ENCODE measurements around the gene HMCN1. TPM values are rescaled to one million over a fixed set of nuclear protein-coding genes. Genes with fewer than 3 reads are reported as not detected.

HMCN1 gene
- polyA plus RNA-seq, 1 donor from 2014 or later = not detected

- Mint-ChIP-seq H3K9me3 (no peaks in the 10 kb centered on the region), H3K4me3 (no peak overlapping the region), H3K27ac (no peak overlapping the region), H3K4me1 (peaks cover 0 to 3% (median 3%) of the 10 kb centered on the region in 3 donors), H3K36me3 (no peaks in the 10 kb centered on the region), H3K27me3 (peaks cover 3% of the 10 kb centered on the region)
Observed at GRCh38 chr1:185807275-185807674, 73.1 kb downstream of the HMCN1 start.

DNA sequence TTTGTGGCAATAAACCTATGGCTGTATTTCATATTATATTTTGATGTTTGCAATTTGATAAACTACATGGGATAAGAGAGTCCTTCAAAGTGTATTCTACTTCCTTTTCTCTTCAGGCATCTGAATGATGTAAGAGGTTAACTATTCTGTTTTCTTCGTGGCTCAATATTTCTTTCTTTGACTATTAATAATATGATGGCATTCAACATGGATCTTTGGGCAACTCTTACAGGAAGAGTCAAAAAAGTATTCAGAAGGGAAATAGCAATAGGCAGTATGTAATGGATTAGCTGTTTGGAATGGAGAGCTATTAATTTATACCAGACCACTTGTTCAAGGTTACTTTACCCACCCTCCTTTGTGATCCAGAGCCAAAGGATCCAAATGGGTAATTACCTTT is 74.4 kb downstream of the HMCN1 start:
- Mint-ChIP-seq H3K4me1 (no peaks in the 10 kb centered on the region), H3K4me3 (no peak overlapping the region), H3K27ac (no peak overlapping the region), H3K9me3 (no peaks in the 10 kb centered on the region), H3K27me3 (peaks cover 3% of the 10 kb centered on the region), H3K36me3 (no peaks in the 10 kb centered on the region)

DNA sequence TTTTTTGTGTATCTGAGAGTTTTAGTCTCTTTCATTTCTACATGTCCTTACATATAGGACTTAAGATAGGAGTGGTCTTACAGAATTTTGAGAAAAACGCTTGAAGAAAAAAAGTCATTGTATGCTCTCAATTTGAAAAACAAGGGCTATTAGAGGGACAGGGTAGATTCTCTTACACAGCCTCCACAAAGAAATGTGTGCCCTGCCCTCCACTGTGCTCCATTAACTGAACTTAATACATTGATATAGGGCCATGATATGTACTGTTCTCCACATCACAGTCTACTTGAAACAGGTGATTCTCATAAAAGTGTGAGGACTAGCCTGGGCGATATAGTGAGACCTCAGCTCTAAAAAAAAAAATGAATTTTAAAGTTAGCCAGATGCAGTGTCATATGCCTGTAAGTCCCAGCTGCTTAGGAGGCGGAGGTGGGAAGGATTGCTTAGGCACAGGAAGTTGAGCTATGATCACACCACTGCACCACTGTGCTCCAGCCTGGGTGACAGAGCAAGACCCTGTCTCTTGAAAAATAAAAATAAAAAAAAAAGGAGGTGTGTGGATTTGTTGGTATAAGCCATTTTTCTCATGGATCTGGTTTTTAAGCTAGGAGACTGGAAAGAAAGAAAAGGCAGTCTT is 77.0 kb downstream of the HMCN1 start:
- H3K4me1 Mint-ChIP-seq = no peaks in the 10 kb centered on the region
- no peak overlapping the region for H3K27ac Mint-ChIP-seq
- H3K4me3 Mint-ChIP-seq = no peak overlapping the region
- no peaks in the 10 kb centered on the region for H3K36me3 Mint-ChIP-seq
- H3K27me3 Mint-ChIP-seq = no peaks in the 10 kb centered on the region
- H3K9me3 Mint-ChIP-seq = no peaks in the 10 kb centered on the region

- H3K36me3 Mint-ChIP-seq = no peaks in the 10 kb centered on the region
- no peak overlapping the region for H3K27ac Mint-ChIP-seq
- H3K4me1 Mint-ChIP-seq = no peaks in the 10 kb centered on the region
- H3K27me3 Mint-ChIP-seq = no peaks in the 10 kb centered on the region
- H3K4me3 Mint-ChIP-seq = no peak overlapping the region
- H3K9me3 Mint-ChIP-seq = no peaks in the 10 kb centered on the region
Observed at GRCh38 chr1:185812934-185813333, 78.7 kb downstream of the HMCN1 start.

GRCh38 chr1:185813401-185813979 is 79.3 kb downstream of the HMCN1 start:
- H3K4me1 Mint-ChIP-seq = no peaks in the 10 kb centered on the region
- H3K27me3 Mint-ChIP-seq = no peaks in the 10 kb centered on the region
- H3K4me3 Mint-ChIP-seq = no peak overlapping the region
- no peaks in the 10 kb centered on the region for H3K36me3 Mint-ChIP-seq
- no peak overlapping the region for H3K27ac Mint-ChIP-seq
- no peaks in the 10 kb centered on the region for H3K9me3 Mint-ChIP-seq

GRCh38 chr1:185816460-185816859 is 82.3 kb downstream of the HMCN1 start:
- Mint-ChIP-seq H3K36me3 (no peaks in the 10 kb centered on the region), H3K9me3 (no peaks in the 10 kb centered on the region), H3K27me3 (no peaks in the 10 kb centered on the region), H3K4me3 (no peak overlapping the region), H3K27ac (no peak overlapping the region), H3K4me1 (no peaks in the 10 kb centered on the region)

DNA sequence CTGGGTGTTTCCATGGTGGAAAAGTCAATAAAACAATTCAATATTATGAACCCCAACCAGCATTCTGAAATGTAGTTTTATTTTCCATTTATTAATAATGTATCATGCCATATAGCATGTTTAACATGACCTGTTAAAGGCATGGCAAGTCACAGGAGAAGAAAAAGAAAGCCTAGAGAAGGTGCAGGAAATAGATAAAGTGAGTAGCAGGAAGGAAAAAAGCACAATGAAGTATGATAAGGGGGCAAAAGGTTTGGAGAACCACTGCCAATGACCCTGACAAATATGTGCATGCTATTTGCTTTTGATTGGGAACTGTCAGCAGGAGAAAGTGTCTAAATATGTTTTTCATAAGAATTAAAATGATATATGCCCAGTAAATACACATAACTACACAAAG is 85.6 kb downstream of the HMCN1 start:
- Mint-ChIP-seq H3K4me1 (no peaks in the 10 kb centered on the region), H3K36me3 (no peaks in the 10 kb centered on the region), H3K9me3 (no peaks in the 10 kb centered on the region), H3K4me3 (no peak overlapping the region), H3K27ac (no peak overlapping the region), H3K27me3 (no peaks in the 10 kb centered on the region)

DNA sequence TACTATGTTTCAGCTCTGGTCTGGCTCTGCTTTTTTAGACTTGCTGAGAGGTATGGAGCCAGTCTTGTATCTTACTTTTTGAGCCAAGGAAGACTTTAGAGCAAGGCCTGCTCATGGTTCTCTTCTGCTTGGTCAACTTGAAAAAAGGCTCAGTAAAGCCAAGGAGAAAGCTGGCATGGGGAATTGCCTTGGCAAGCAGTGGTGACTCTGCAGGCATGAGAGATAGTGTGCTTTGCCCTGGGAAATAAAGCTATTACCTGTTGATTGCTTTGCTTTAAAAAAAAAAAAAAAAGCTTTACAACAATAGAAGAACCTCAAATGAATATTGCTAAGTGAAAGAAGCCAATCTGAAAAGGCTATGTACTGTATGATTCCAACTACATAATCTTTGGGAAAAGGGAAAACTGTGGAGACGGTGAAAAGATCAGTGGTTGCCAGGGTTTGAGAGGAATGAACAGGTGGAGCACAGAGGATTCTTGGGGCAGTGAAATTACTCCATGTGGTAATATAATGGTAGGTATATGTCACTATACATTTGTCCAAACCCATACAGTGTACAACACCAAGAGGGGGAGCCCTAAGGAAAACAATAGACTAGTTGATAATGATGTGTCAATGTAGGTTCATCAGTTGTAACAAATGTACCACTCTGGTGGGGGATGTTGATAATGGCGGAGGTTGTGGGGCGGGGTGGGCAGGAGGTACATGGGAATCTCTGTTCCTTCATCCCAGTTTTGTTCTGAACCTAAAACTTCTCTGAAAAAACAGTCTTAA is 87.6 kb downstream of the HMCN1 start:
- H3K4me3 Mint-ChIP-seq = no peak overlapping the region
- H3K9me3 Mint-ChIP-seq = no peaks in the 10 kb centered on the region
- H3K27ac Mint-ChIP-seq = no peak overlapping the region

GRCh38 chr1:185823467-185823866 is 89.3 kb downstream of the HMCN1 start:
- Mint-ChIP-seq H3K27me3 (peaks cover 5% of the 10 kb centered on the region), H3K36me3 (no peaks in the 10 kb centered on the region), H3K9me3 (no peaks in the 10 kb centered on the region), H3K4me3 (no peak overlapping the region), H3K27ac (no peak overlapping the region), H3K4me1 (no peaks in the 10 kb centered on the region)

More for the DNA sequence above, 87.6 kb downstream of the HMCN1 start:
- Mint-ChIP-seq H3K36me3 (no peaks in the 10 kb centered on the region), H3K4me1 (no peaks in the 10 kb centered on the region), H3K27me3 (peaks cover 5% of the 10 kb centered on the region)

DNA sequence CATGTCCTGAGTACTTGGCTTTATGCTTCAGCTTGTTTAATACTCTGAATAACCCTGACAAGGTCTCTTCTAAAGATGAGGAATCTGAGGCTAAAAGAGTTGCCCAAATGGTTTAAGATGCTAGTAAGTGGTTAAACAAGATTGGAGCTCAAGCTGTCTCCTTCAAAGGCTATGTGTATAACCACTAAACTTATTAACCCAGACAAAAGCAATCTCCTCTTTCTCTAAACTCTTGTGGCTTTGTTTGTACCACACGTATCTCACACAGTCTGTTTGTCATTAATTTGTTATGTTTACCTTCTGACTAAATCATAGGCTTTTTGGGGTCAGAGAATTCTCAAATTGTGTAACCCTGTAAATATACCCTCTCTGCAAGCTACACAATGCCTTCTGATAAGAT is 89.9 kb downstream of the HMCN1 start:
- H3K27ac Mint-ChIP-seq = no peak overlapping the region
- H3K4me3 Mint-ChIP-seq = no peak overlapping the region
- H3K36me3 Mint-ChIP-seq = no peaks in the 10 kb centered on the region
- H3K27me3 Mint-ChIP-seq = peaks cover 5% of the 10 kb centered on the region
- no peaks in the 10 kb centered on the region for H3K4me1 Mint-ChIP-seq
- H3K9me3 Mint-ChIP-seq = no peaks in the 10 kb centered on the region

DNA sequence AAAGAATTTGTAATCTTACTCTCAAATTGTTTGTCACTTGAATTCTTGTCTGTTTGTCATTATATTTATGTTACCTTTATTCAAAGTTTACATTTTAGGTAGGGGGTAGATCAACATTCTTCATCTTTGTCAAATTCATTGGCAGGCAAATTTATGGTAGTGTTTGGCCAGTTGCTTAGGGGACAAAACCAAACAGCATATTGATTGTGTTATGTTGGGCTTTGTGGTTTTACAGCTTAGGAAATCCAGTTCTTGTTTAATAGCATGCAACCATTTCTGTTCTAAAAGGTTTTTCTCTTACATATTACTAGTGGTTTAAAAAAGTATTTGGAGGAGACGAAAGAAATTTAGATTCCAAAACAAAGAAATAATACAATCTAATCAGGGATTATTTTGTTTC is 91.4 kb downstream of the HMCN1 start:
- H3K4me3 Mint-ChIP-seq = peak overlapping the region in 1 of 4 donors; percentile 30
- no peaks in the 10 kb centered on the region for H3K36me3 Mint-ChIP-seq
- H3K27me3 Mint-ChIP-seq = peaks cover 5% of the 10 kb centered on the region
- H3K27ac Mint-ChIP-seq = no peak overlapping the region
- peaks cover 0 to 3% (median 0%) of the 10 kb centered on the region in 3 donors for H3K9me3 Mint-ChIP-seq
- no peaks in the 10 kb centered on the region for H3K4me1 Mint-ChIP-seq

- Mint-ChIP-seq H3K9me3 (peaks cover 0 to under 1% (median 0%) of the 10 kb centered on the region in 3 donors), H3K4me1 (no peaks in the 10 kb centered on the region), H3K4me3 (no peak overlapping the region), H3K36me3 (no peaks in the 10 kb centered on the region), H3K27me3 (no peaks in the 10 kb centered on the region), H3K27ac (no peak overlapping the region)
Observed at GRCh38 chr1:185834371-185834905, 100.2 kb downstream of the HMCN1 start.

GRCh38 chr1:185835191-185835590 is 101.0 kb downstream of the HMCN1 start:
- Mint-ChIP-seq H3K27me3 (no peaks in the 10 kb centered on the region), H3K36me3 (no peaks in the 10 kb centered on the region), H3K27ac (no peak overlapping the region), H3K4me1 (no peaks in the 10 kb centered on the region), H3K4me3 (no peak overlapping the region), H3K9me3 (no peaks in the 10 kb centered on the region)

GRCh38 chr1:185837711-185838110 is 103.5 kb downstream of the HMCN1 start:
- Mint-ChIP-seq H3K27ac (no peak overlapping the region), H3K4me3 (no peak overlapping the region), H3K9me3 (no peaks in the 10 kb centered on the region), H3K27me3 (no peaks in the 10 kb centered on the region), H3K36me3 (no peaks in the 10 kb centered on the region), H3K4me1 (no peaks in the 10 kb centered on the region)

GRCh38 chr1:185838111-185838510 is 103.9 kb downstream of the HMCN1 start:
- H3K4me1 Mint-ChIP-seq = no peaks in the 10 kb centered on the region
- H3K27ac Mint-ChIP-seq = no peak overlapping the region
- no peaks in the 10 kb centered on the region for H3K27me3 Mint-ChIP-seq

More at GRCh38 chr1:185838111-185838510, 103.9 kb downstream of the HMCN1 start:
- H3K4me3 Mint-ChIP-seq = no peak overlapping the region
- H3K9me3 Mint-ChIP-seq = no peaks in the 10 kb centered on the region
- no peaks in the 10 kb centered on the region for H3K36me3 Mint-ChIP-seq
